HepG2 (cell line): ENCODE data around the gene COL4A2. TPM values are rescaled to one million over a fixed set of nuclear protein-coding genes. Genes with fewer than 3 reads are reported as not detected.

ENCODE experiments used
- ATAC-seq: fragments of 200-7000 bp; cut with Tn5 transposase; 3 replicates; pipeline ENCODE4 v1.9.1; 2020; ENCODE audit warnings: mild to moderate bottlenecking, moderate library complexity
- BruUV-seq: library from RNA; stranded (reverse); fragments of 400-500 nt; replicated peaks from 2 replicates; lab custom pipeline; 2021; lab: Mats Ljungman, UMichigan
- CTCF ChIA-PET: fragments of 300-600 bp; formaldehyde crosslinking; extraction: SDS; loops from one replicate; lab custom pipeline; 2021; ENCODE audit warnings: low total read pairs, inconsistent platforms, low intra/inter-chr PET ratio; lab: Yijun Ruan, JAX
- POLR2A ChIA-PET: fragments of 350-600 bp; sonication (Branson Sonifier 250); formaldehyde crosslinking; loops from one replicate; lab custom pipeline; 2020; ENCODE audit warnings: antibody characterized with exemption, inconsistent platforms; lab: Yijun Ruan, JAX
- DNase-seq: peaks from one replicate; pipeline ENCODE4 v3.0.0-alpha.2; 2015; ENCODE audit warnings: low spot score
- FAIRE-seq: peaks from 3 replicates; lab custom pipeline; 2011; peaks lifted over from hg19 to GRCh38; lab: Jason Lieb, UNC
- H2AFZ ChIP-seq: one replicate; pipeline ENCODE4 v1.6.1; 2011; ENCODE audit warnings: low read length, inconsistent platforms
- H3K27ac ChIP-seq: fragments of 300-600 bp; 3 replicates; pipeline ENCODE4 v1.8.0; 2011; ENCODE audit warnings: mixed run types, mild to moderate bottlenecking, mixed read lengths, low read length, inconsistent platforms; ENCODE audit not compliant: insufficient read depth; ENCODE audit errors: extremely low read length
- H3K27me3 ChIP-seq, 2 experiments: fragments of 200-600 bp in 1 of 2; 2 replicates in 1 of 2; 3 replicates in 1 of 2; pipeline versions ENCODE4 v1.6.0 to v1.8.0; 2011; ENCODE audit warnings: low read length in 2 of 2, mild to moderate bottlenecking in 2 of 2, moderate library complexity in 2 of 2, inconsistent platforms in 1 of 2; ENCODE audit not compliant: insufficient read depth in 2 of 2, control insufficient read depth in 1 of 2
- H3K36me3 ChIP-seq, 2 experiments: fragments of 200-600 bp in 1 of 2; replicated peaks in 1 of 2; 2 replicates in 1 of 2; 3 replicates in 1 of 2; pipeline versions ENCODE4 v1.5.1 to v1.8.0; 2011; ENCODE audit warnings: low read length in 2 of 2, inconsistent platforms in 1 of 2; ENCODE audit not compliant: insufficient read depth in 2 of 2, control insufficient read depth in 1 of 2
- H3K4me1 ChIP-seq: 2 replicates; pipeline ENCODE4 v1.5.1; 2012; ENCODE audit warnings: low read length, inconsistent platforms; ENCODE audit not compliant: insufficient read depth
- H3K4me2 ChIP-seq: 2 replicates; pipeline ENCODE4 v1.6.0; 2011; ENCODE audit warnings: low read depth, low read length, inconsistent platforms
- H3K4me3 ChIP-seq, 3 experiments: fragments of 200-600 bp in 1 of 3; sonication (generic), shearing (Covaris generic) in 1 of 3; replicated peaks in 1 of 3; 2 replicates each; pipeline ENCODE4 v1.5.1; 2011 to 2016; ENCODE audit warnings: low read length in 3 of 3, inconsistent platforms in 2 of 3, low read depth in 2 of 3, mild to moderate bottlenecking in 2 of 3, control low read depth in 1 of 3, mixed read lengths in 1 of 3; ENCODE audit not compliant: insufficient read depth in 1 of 3
- H3K79me2 ChIP-seq: one replicate; pipeline ENCODE4 v1.6.1; 2011; ENCODE audit warnings: low read length, inconsistent platforms; ENCODE audit not compliant: insufficient read depth
- H3K9ac ChIP-seq: 2 replicates; pipeline ENCODE4 v1.6.0; 2011; ENCODE audit warnings: mild to moderate bottlenecking, low read depth, low read length, inconsistent platforms; ENCODE audit not compliant: insufficient read depth
- H3K9me3 ChIP-seq: 2 replicates; pipeline ENCODE4 v1.5.1; 2012; ENCODE audit warnings: mild to moderate bottlenecking, low read length
- H4K20me1 ChIP-seq: 2 replicates; pipeline ENCODE4 v1.6.0; 2011; ENCODE audit warnings: inconsistent platforms, mild to moderate bottlenecking, low read length, moderate library complexity; ENCODE audit not compliant: insufficient read depth
- ADNP ChIP-seq: sonication (generic); formaldehyde crosslinking; IDR thresholded peaks from 2 replicates; pipeline ENCODE4 v1.4.0; 2020; ENCODE audit warnings: missing genetic modification reagents
- AHR ChIP-seq: IDR thresholded peaks from 2 replicates; pipeline ENCODE4 v1.6.1; 2018; ENCODE audit warnings: missing genetic modification reagents, missing compliant biosample characterization
- BRD4 ChIP-seq: sonication (generic); formaldehyde crosslinking; IDR thresholded peaks from 2 replicates; pipeline ENCODE4 v1.4.0; 2020; ENCODE audit warnings: missing genetic modification reagents
- CEBPG ChIP-seq: IDR thresholded peaks from 2 replicates; pipeline ENCODE4 v1.6.1; 2016
- EP300 ChIP-seq, 3 experiments: sonication (generic) in 1 of 3; formaldehyde crosslinking in 1 of 3; IDR thresholded peaks; 2 replicates each; pipeline versions ENCODE4 v1.5.1 to v1.6.1; 2011 to 2020; ENCODE audit warnings: low read depth in 2 of 3, low read length in 2 of 3, borderline replicate concordance in 1 of 3, improper control_type of control experiment in 1 of 3, mild to moderate bottlenecking in 1 of 3, missing genetic modification reagents in 1 of 3, moderate library complexity in 1 of 3
- NFYB ChIP-seq: sonication (generic); formaldehyde crosslinking; IDR thresholded peaks from 2 replicates; pipeline ENCODE4 v1.4.0; 2020; ENCODE audit warnings: missing genetic modification reagents
- NKX3-1 ChIP-seq: sonication (generic); formaldehyde crosslinking; IDR thresholded peaks from 2 replicates; pipeline ENCODE4 v1.5.0; 2020; ENCODE audit warnings: missing genetic modification reagents
- NR1H2 ChIP-seq: sonication (generic); formaldehyde crosslinking; IDR thresholded peaks from 2 replicates; pipeline ENCODE4 v1.8.1; 2022; ENCODE audit warnings: low read depth, missing genetic modification reagents, borderline replicate concordance
- ZNF510 ChIP-seq: sonication (generic); formaldehyde crosslinking; IDR thresholded peaks from 2 replicates; pipeline ENCODE4 v1.4.0; 2020; ENCODE audit warnings: low read depth, mild to moderate bottlenecking, missing genetic modification reagents
- ZSCAN20 ChIP-seq: sonication (generic); formaldehyde crosslinking; IDR thresholded peaks from 2 replicates; pipeline ENCODE4 v1.4.0; 2020; ENCODE audit warnings: missing genetic modification reagents, mild to moderate bottlenecking, borderline replicate concordance
- WGBS: methylation state at CpG from one replicate; pipeline ENCODE4 v1.1.6; 2017; ENCODE audit warnings: low lambda C conversion rate; 5-methylcytosine and 5-hydroxymethylcytosine counted together
- in situ Hi-C: cut with HindIII; loops from 2 replicates; pipeline ENCODE4 v1.10.0; 2017; ENCODE audit warnings: low pct_unique_long_range_greater_than_20kb; ENCODE audit not compliant: extremely low pct_ligation_motif_present
- intact Hi-C: fragments of 100-400 bp; cut with micrococcal nuclease; formaldehyde crosslinking; loops from one replicate; pipeline ENCODE4 v1.10.0; 2022; ENCODE audit not compliant: unreplicated experiment
- polyA plus RNA-seq, 8 experiments: library from polyadenylated mRNA; depleted of rRNA in 3 of 8; stranded (reverse) in 7 of 8; unstranded in 1 of 8; fragments of >200 nt; fragmentation: Illumina TruSeq in 4 of 8; extraction: Trizol in 4 of 8; gene quantifications; 2 replicates each; pipeline versions ENCODE4 v1.2.1 to v1.2.3, GENCODE V29; 2011 to 2016; ENCODE audit warnings: low read depth in 4 of 8, missing spikeins in 1 of 8, mixed read lengths in 1 of 8; ENCODE audit not compliant: insufficient read depth in 1 of 8
- total RNA-seq, 5 experiments: library from RNA; depleted of rRNA; stranded (reverse); fragments of >200 nt; fragmentation: Illumina TruSeq; extraction: Trizol; gene quantifications; 2 replicates each; pipeline ENCODE4 v1.2.3, GENCODE V29; 2016; ENCODE audit warnings: low read depth in 1 of 5
- TF ChIP-seq, protein P1 (sequence below): sonication (generic); formaldehyde crosslinking; IDR thresholded peaks from 2 replicates; pipeline ENCODE4 v1.4.0; 2020; ENCODE audit warnings: missing genetic modification reagents, borderline replicate concordance
- TF ChIP-seq, protein P2 (sequence below): sonication (generic); formaldehyde crosslinking; IDR thresholded peaks from 2 replicates; pipeline ENCODE4 v1.5.0; 2020; ENCODE audit warnings: mild to moderate bottlenecking, low read depth, missing genetic modification reagents, borderline replicate concordance
- TF ChIP-seq, protein P3 (sequence below): IDR thresholded peaks from 2 replicates; pipeline ENCODE4 v1.6.1; 2016
- TF ChIP-seq, protein P4 (sequence below): sonication (generic); formaldehyde crosslinking; IDR thresholded peaks from 2 replicates; pipeline ENCODE4 v1.4.0; 2020; ENCODE audit warnings: mild to moderate bottlenecking, missing genetic modification reagents

The COL4A2 gene
- total and polyA plus RNA-seq, 2 of the 13 experiments (the other 11 are each of a cell fraction or from before 2014, with no cell fraction given), result 0.22 to 1.9 TPM

DNA sequence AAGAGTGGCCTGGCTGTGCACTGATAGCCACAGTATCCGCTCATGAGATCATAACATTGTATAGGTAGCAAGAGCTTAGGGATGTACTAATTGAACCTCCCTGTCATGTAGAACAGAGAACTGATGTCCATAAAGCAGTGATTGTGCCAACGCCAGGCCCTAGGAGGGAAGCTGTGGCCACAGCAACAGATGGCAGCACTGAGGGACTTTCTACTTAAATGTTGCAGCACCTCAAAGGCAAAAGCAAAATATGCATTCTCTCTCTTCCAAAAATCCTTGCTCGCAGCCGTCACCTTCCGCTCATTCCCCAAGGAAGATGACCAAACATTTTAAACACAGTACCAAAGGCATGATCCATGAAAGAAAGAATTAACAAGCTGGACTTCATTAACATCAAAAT lies 32.4 kb upstream of the COL4A2 start:
- intact Hi-C loops, result no loop called here

More for the DNA sequence above, 32.4 kb upstream of the COL4A2 start:
- no peak for ATAC-seq
- WGBS, result 69% methylated on average over 5 of the region's 5 CpGs
- Histone ChIP-seq H3K36me3 (no peaks in the 10 kb centered on the region), H3K4me1 (no peaks in the 10 kb centered on the region), H3K4me2 (no peak overlapping the region), H3K9ac (no peak overlapping the region), H3K9me3 (no peaks in the 10 kb centered on the region), H3K79me2 (no peaks in the 10 kb centered on the region), H3K27me3 (peaks cover 4 to 27% of the 10 kb centered on the region in 2 experiments; a peak in 2 of 5 replicates), H2AFZ (no peak overlapping the region), H4K20me1 (no peaks in the 10 kb centered on the region), H3K27ac (no peak overlapping the region), H3K4me3 (no peak overlapping the region)
- no TSS peak for BruUV-seq
- no peak for FAIRE-seq
- no peak for DNase-seq
- CTCF ChIA-PET, result no interaction called here
- POLR2A ChIA-PET, result no interaction called here
- in situ Hi-C loops, result no loop called here
- TF ChIP-seq NFYB, result no peak
- no peak for TF ChIP-seq ZSCAN20 (CRISPR knock-in tag)
- TF ChIP-seq, protein P1, sequence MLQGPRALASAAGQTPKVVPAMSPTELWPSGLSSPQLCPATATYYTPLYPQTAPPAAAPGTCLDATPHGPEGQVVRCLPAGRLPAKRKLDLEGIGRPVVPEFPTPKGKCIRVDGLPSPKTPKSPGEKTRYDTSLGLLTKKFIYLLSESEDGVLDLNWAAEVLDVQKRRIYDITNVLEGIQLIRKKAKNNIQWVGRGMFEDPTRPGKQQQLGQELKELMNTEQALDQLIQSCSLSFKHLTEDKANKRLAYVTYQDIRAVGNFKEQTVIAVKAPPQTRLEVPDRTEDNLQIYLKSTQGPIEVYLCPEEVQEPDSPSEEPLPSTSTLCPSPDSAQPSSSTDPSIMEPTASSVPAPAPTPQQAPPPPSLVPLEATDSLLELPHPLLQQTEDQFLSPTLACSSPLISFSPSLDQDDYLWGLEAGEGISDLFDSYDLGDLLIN (CRISPR knock-in tag), result no peak
- TF ChIP-seq CEBPG (CRISPR knock-in tag), result no peak
- no peak for TF ChIP-seq AHR (CRISPR knock-in tag)
- no peak for TF ChIP-seq EP300 (IDR thresholded peaks at IDR 0.05; ENCODE audit: low read depth in 2 of 2, low read length in 2 of 2)
- no peak for TF ChIP-seq EP300 (CRISPR knock-in tag; IDR thresholded peaks at IDR 0.05; ENCODE audit: borderline replicate concordance)
- TF ChIP-seq ZNF510 (CRISPR knock-in tag), result no peak
- no peak for TF ChIP-seq NR1H2 (CRISPR knock-in tag)
- TF ChIP-seq, protein P2, sequence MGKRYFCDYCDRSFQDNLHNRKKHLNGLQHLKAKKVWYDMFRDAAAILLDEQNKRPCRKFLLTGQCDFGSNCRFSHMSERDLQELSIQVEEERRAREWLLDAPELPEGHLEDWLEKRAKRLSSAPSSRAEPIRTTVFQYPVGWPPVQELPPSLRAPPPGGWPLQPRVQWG (CRISPR knock-in tag), result no peak
- TF ChIP-seq NKX3-1 (CRISPR knock-in tag), result no peak
- TF ChIP-seq, protein P3, sequence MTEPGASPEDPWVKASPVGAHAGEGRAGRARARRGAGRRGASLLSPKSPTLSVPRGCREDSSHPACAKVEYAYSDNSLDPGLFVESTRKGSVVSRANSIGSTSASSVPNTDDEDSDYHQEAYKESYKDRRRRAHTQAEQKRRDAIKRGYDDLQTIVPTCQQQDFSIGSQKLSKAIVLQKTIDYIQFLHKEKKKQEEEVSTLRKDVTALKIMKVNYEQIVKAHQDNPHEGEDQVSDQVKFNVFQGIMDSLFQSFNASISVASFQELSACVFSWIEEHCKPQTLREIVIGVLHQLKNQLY (CRISPR knock-in tag), result no peak
- TF ChIP-seq BRD4, result no peak
- TF ChIP-seq, protein P4, sequence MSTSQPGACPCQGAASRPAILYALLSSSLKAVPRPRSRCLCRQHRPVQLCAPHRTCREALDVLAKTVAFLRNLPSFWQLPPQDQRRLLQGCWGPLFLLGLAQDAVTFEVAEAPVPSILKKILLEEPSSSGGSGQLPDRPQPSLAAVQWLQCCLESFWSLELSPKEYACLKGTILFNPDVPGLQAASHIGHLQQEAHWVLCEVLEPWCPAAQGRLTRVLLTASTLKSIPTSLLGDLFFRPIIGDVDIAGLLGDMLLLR (CRISPR knock-in tag), result no peak
- no peak for TF ChIP-seq ADNP (CRISPR knock-in tag)
